ENCODE results near the gene HOXD11.

DNA sequence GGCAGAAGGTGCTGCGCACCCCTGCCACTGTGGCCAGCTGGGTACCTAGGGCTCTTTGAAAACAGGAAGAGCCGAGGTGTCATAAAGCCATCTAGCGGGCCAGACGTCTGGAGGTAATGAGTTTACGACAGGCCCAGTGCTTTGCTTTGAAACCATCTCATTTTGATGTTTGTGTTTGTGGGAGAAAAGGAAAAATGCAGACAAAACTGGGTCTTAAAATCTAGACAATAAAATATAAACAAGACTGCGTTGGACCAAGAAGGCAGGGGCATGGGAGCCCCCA, 18.6 kb downstream of the HOXD11 start:
- no peak for TF ChIP-seq YY1 (IDR thresholded peaks at IDR 0.05; ENCODE audit: borderline replicate concordance in 1 of 3, control insufficient read depth in 1 of 3, extremely low read depth in 1 of 3, insufficient read depth in 3 of 3, insufficient read length in 1 of 3, insufficient replicate concordance in 2 of 3, low read depth in 1 of 3, low read length in 2 of 3)
- no peak for TF ChIP-seq EGR1 (conservative IDR thresholded peaks at IDR 0.05)
- no peak for TF ChIP-seq HIVEP1 (CRISPR knock-in tag; IDR thresholded peaks at IDR 0.05)
- TF ChIP-seq POLR2A (conservative IDR thresholded peaks at IDR 0.05) = no peak
- TF ChIP-seq FOS (IDR thresholded peaks at IDR 0.05; ENCODE audit: extremely low read depth, insufficient read length) = no peak
- TF ChIP-seq, protein P1, sequence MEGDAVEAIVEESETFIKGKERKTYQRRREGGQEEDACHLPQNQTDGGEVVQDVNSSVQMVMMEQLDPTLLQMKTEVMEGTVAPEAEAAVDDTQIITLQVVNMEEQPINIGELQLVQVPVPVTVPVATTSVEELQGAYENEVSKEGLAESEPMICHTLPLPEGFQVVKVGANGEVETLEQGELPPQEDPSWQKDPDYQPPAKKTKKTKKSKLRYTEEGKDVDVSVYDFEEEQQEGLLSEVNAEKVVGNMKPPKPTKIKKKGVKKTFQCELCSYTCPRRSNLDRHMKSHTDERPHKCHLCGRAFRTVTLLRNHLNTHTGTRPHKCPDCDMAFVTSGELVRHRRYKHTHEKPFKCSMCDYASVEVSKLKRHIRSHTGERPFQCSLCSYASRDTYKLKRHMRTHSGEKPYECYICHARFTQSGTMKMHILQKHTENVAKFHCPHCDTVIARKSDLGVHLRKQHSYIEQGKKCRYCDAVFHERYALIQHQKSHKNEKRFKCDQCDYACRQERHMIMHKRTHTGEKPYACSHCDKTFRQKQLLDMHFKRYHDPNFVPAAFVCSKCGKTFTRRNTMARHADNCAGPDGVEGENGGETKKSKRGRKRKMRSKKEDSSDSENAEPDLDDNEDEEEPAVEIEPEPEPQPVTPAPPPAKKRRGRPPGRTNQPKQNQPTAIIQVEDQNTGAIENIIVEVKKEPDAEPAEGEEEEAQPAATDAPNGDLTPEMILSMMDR (IDR thresholded peaks at IDR 0.05 in 2 of 3, conservative IDR thresholded peaks at IDR 0.05 in 1 of 3; ENCODE audit: insufficient read depth in 2 of 3, low read depth in 1 of 3, low read length in 3 of 3) = no peak
- TF ChIP-seq ELK1 (CRISPR knock-in tag; IDR thresholded peaks at IDR 0.05) = no peak

Measured in K562 (cell line).